Neural cell (in vitro differentiated cells): ENCODE results near the gene POLD1.

ENCODE experiments used
- CTCF ChIP-seq: fragments of 450-650 bp; IDR thresholded peaks from 2 replicates; pipeline ENCODE4 v1.5.1; 2014; ENCODE audit warnings: antibody characterized with exemption, mild to moderate bottlenecking, moderate library complexity; ENCODE audit not compliant: poor library complexity, severe bottlenecking
- EP300 ChIP-seq: fragments of 450-650 bp; conservative IDR thresholded peaks from 2 replicates; pipeline ENCODE4 v1.6.1; 2014; ENCODE audit warnings: antibody characterized with exemption, mild to moderate bottlenecking, moderate library complexity; ENCODE audit not compliant: poor library complexity, severe bottlenecking
- EZH2 ChIP-seq: fragments of 200-600, 300-800 bp; shearing (Covaris generic), sonication (generic); IDR thresholded peaks from 2 replicates; pipeline ENCODE4 v1.6.1; 2014; ENCODE audit warnings: antibody characterized with exemption, low read length, borderline replicate concordance, mild to moderate bottlenecking; ENCODE audit not compliant: insufficient read depth, poor library complexity, severe bottlenecking
- POLR2AphosphoS5 ChIP-seq: IDR thresholded peaks from 2 replicates; pipeline ENCODE4 v1.6.1; 2012
- REST ChIP-seq: IDR thresholded peaks from 2 replicates; pipeline ENCODE4 v1.6.1; 2012; ENCODE audit warnings: borderline replicate concordance
- SMC3 ChIP-seq: fragments of 450-650 bp; conservative IDR thresholded peaks from 2 replicates; pipeline ENCODE4 v1.6.1; 2014; ENCODE audit warnings: antibody characterized with exemption, mild to moderate bottlenecking, moderate library complexity; ENCODE audit not compliant: poor library complexity

GRCh38 chr19:50464348-50464747 is 80.2 kb downstream of the POLD1 start:
- TF ChIP-seq CTCF (no peak), EZH2 (no peak), POLR2AphosphoS5 (no peak), EP300 (no peak), SMC3 (no peak), REST (no peak)
